Measurements from ENCODE around the gene LPAR1.
A peak's percentile ranks its signal among the peaks of the same experiment; 100 is the strongest.
"Not testable (repeated sequence)": the region's sequence is repeated elsewhere in the genome, so short reads cannot be mapped to it uniquely, and the experiment has no call there.

The LPAR1 gene

GRCh38 chr9:110856772-110857171 lies 181.5 kb downstream of the LPAR1 start:
- no peak for DNase-seq

GRCh38 chr9:110850401-110851135 lies 187.7 kb downstream of the LPAR1 start:
- no peak for DNase-seq

GRCh38 chr9:110847671-110848070 lies 190.6 kb downstream of the LPAR1 start:
- no peak for DNase-seq

GRCh38 chr9:110846215-110846614 lies 192.1 kb downstream of the LPAR1 start:
- no peak for DNase-seq

GRCh38 chr9:110844121-110844520 lies 194.1 kb downstream of the LPAR1 start:
- no peak for DNase-seq

- DNase-seq, result no peak
Observed at GRCh38 chr9:110842986-110843385, 195.3 kb downstream of the LPAR1 start.

- DNase-seq, result peak; percentile 11
Observed at GRCh38 chr9:110842169-110842568, 196.1 kb downstream of the LPAR1 start.

GRCh38 chr9:110837401-110838005 lies 200.8 kb downstream of the LPAR1 start:
- DNase-seq, result no peak

GRCh38 chr9:110835859-110836271 lies 202.4 kb downstream of the LPAR1 start:
- DNase-seq, result no peak

GRCh38 chr9:110835404-110835803 lies 202.9 kb downstream of the LPAR1 start:
- DNase-seq, result no peak

GRCh38 chr9:110832926-110833325 lies 205.3 kb downstream of the LPAR1 start:
- DNase-seq, result no peak

GRCh38 chr9:110830495-110830894 lies 207.8 kb downstream of the LPAR1 start:
- DNase-seq, result no peak

- no peak for DNase-seq
Observed at GRCh38 chr9:110828264-110828663, 210.0 kb downstream of the LPAR1 start.

- DNase-seq, result not testable (repeated sequence)
Observed at GRCh38 chr9:110826400-110826799, 211.9 kb downstream of the LPAR1 start.

- no peak for DNase-seq
Observed at GRCh38 chr9:110825950-110826349, 212.3 kb downstream of the LPAR1 start.

- DNase-seq, result not testable (repeated sequence)
Observed at GRCh38 chr9:110825129-110825528, 213.1 kb downstream of the LPAR1 start.

Measured in NCI-H748 treated with DMSO at 0.1 percent for 48 hours (cell line).